Measurements from ENCODE around the gene ARMCX2.

- no peak for TF ChIP-seq EZH2 (IDR thresholded peaks at IDR 0.05; ENCODE audit: borderline replicate concordance, low read length)
- TF ChIP-seq, protein P1, sequence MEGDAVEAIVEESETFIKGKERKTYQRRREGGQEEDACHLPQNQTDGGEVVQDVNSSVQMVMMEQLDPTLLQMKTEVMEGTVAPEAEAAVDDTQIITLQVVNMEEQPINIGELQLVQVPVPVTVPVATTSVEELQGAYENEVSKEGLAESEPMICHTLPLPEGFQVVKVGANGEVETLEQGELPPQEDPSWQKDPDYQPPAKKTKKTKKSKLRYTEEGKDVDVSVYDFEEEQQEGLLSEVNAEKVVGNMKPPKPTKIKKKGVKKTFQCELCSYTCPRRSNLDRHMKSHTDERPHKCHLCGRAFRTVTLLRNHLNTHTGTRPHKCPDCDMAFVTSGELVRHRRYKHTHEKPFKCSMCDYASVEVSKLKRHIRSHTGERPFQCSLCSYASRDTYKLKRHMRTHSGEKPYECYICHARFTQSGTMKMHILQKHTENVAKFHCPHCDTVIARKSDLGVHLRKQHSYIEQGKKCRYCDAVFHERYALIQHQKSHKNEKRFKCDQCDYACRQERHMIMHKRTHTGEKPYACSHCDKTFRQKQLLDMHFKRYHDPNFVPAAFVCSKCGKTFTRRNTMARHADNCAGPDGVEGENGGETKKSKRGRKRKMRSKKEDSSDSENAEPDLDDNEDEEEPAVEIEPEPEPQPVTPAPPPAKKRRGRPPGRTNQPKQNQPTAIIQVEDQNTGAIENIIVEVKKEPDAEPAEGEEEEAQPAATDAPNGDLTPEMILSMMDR (conservative IDR thresholded peaks at IDR 0.05 in 1 of 2, IDR thresholded peaks at IDR 0.05 in 1 of 2; ENCODE audit: extremely low read depth in 1 of 2, insufficient read depth in 1 of 2, low read depth in 1 of 2, low read length in 2 of 2) = no peak
Observed at GRCh38 chrX:101668143-101668542, 8.5 kb upstream of the ARMCX2 start.
